SK-N-SH treated with all-trans-retinoic acid at 6 μM for 48 hours (cell line): Measurements from ENCODE around the gene ARL2.

Experiments
- ATAC-seq: fragments of 200-7000 bp; cut with Tn5 transposase; 3 replicates; pipeline ENCODE4 v1.9.1; 2020; ENCODE audit warnings: mild to moderate bottlenecking, moderate library complexity
- ARNTL ChIP-seq: fragments of 450-650 bp; formaldehyde crosslinking; IDR thresholded peaks from 2 replicates; pipeline ENCODE4 v1.5.0; 2020; ENCODE audit warnings: low read depth, mild to moderate bottlenecking, moderate library complexity, borderline replicate concordance
- BACH2 ChIP-seq: fragments of 250-450 bp; sonication (Bioruptor Pico); IDR thresholded peaks from 2 replicates; pipeline ENCODE4 v1.9.0; 2021; ENCODE audit warnings: mild to moderate bottlenecking, borderline replicate concordance
- CSDC2 ChIP-seq: fragments of 250-450 bp; sonication (Bioruptor Pico); IDR thresholded peaks from 2 replicates; pipeline ENCODE4 v1.5.0; 2020; ENCODE audit warnings: mild to moderate bottlenecking, moderate library complexity
- ESRRG ChIP-seq: fragments of 250-450 bp; sonication (Bioruptor Pico); IDR thresholded peaks from 2 replicates; pipeline ENCODE4 v1.6.1; 2021; ENCODE audit warnings: mild to moderate bottlenecking
- GLIS3 ChIP-seq: fragments of 250-450 bp; sonication (Bioruptor Pico); IDR thresholded peaks from 2 replicates; pipeline ENCODE4 v1.5.0; 2020; ENCODE audit warnings: mild to moderate bottlenecking, moderate library complexity
- ISL1 ChIP-seq: fragments of 250-450 bp; sonication (Bioruptor Pico); IDR thresholded peaks from 2 replicates; pipeline ENCODE4 v2.1.2; 2022; ENCODE audit warnings: mild to moderate bottlenecking, moderate library complexity
- OSR1 ChIP-seq: fragments of 250-450 bp; sonication (Bioruptor Pico); IDR thresholded peaks from 2 replicates; pipeline ENCODE4 v1.8.0; 2022; ENCODE audit warnings: moderate library complexity, mild to moderate bottlenecking, inconsistent platforms
- POU6F1 ChIP-seq: fragments of 250-450 bp; sonication (Bioruptor Pico); IDR thresholded peaks from 2 replicates; pipeline ENCODE4 v1.8.0; 2021; ENCODE audit warnings: low read depth, mild to moderate bottlenecking, moderate library complexity, borderline replicate concordance
- PPARA ChIP-seq: fragments of 250-450 bp; sonication (Bioruptor Pico); IDR thresholded peaks from 2 replicates; pipeline ENCODE4 v1.5.0; 2020; ENCODE audit warnings: mild to moderate bottlenecking, borderline replicate concordance
- RARB ChIP-seq: fragments of 250-450 bp; sonication (Bioruptor Pico); IDR thresholded peaks from 2 replicates; pipeline ENCODE4 v1.8.0; 2021; ENCODE audit warnings: mild to moderate bottlenecking, moderate library complexity
- SNAI2 ChIP-seq: fragments of 250-450 bp; sonication (Bioruptor Pico); IDR thresholded peaks from 2 replicates; pipeline ENCODE4 v1.5.0; 2020; ENCODE audit warnings: mild to moderate bottlenecking, moderate library complexity
- ZC3H10 ChIP-seq: fragments of 250-450 bp; sonication (Bioruptor Pico); IDR thresholded peaks from 2 replicates; pipeline ENCODE4 v1.5.1; 2021; ENCODE audit warnings: mild to moderate bottlenecking, moderate library complexity
- ZFP3 ChIP-seq: fragments of 250-450 bp; sonication (Bioruptor Pico); IDR thresholded peaks from 2 replicates; pipeline ENCODE4 v1.5.0; 2020; ENCODE audit warnings: mild to moderate bottlenecking, moderate library complexity
- ZFP30 ChIP-seq: fragments of 450-650 bp; formaldehyde crosslinking; IDR thresholded peaks from 2 replicates; pipeline ENCODE4 v1.5.0; 2022; ENCODE audit warnings: mild to moderate bottlenecking, moderate library complexity
- ZNF565 ChIP-seq: fragments of 450-650 bp; formaldehyde crosslinking; conservative IDR thresholded peaks from 2 replicates; pipeline ENCODE4 v1.5.0; 2020; ENCODE audit warnings: low read depth, mild to moderate bottlenecking, moderate library complexity
- ZNF70 ChIP-seq: fragments of 450-650 bp; formaldehyde crosslinking; IDR thresholded peaks from 2 replicates; pipeline ENCODE4 v1.5.0; 2020; ENCODE audit warnings: mild to moderate bottlenecking, moderate library complexity
- ZNF8 ChIP-seq: fragments of 450-650 bp; formaldehyde crosslinking; IDR thresholded peaks from 2 replicates; pipeline ENCODE4 v1.5.0; 2020; ENCODE audit warnings: mild to moderate bottlenecking, moderate library complexity
- TF ChIP-seq, protein P1 (sequence below): fragments of 250-450 bp; sonication (Bioruptor Pico); IDR thresholded peaks from 2 replicates; pipeline ENCODE4 v1.8.0; 2020; ENCODE audit warnings: mild to moderate bottlenecking, moderate library complexity, borderline replicate concordance
- TF ChIP-seq, protein P2 (sequence below): fragments of 250-450 bp; sonication (Bioruptor Pico); IDR thresholded peaks from 2 replicates; pipeline ENCODE4 v1.5.0; 2020; ENCODE audit warnings: mild to moderate bottlenecking, moderate library complexity

The ARL2 gene

DNA sequence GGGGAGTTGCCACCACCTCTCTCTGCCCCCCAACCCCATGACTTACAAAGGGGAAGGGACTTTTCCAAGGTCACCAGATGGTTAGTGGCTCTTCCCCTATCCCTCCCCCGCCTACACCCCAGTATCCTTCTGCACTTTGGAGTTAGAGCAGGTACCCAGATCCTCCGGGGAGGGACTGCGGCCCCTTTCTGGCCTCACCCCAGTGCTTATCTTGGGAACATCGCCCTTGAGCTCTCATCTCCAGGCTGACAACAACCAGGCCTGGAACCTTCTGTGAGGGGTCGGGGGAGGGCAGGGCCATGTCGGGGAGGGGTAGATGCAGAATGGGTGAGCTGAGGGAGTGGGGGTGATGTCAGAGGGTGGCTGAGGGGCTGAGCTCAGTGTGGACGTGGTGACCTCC, 51.9 kb downstream of the ARL2 start (continued):
- TF ChIP-seq, protein P1, sequence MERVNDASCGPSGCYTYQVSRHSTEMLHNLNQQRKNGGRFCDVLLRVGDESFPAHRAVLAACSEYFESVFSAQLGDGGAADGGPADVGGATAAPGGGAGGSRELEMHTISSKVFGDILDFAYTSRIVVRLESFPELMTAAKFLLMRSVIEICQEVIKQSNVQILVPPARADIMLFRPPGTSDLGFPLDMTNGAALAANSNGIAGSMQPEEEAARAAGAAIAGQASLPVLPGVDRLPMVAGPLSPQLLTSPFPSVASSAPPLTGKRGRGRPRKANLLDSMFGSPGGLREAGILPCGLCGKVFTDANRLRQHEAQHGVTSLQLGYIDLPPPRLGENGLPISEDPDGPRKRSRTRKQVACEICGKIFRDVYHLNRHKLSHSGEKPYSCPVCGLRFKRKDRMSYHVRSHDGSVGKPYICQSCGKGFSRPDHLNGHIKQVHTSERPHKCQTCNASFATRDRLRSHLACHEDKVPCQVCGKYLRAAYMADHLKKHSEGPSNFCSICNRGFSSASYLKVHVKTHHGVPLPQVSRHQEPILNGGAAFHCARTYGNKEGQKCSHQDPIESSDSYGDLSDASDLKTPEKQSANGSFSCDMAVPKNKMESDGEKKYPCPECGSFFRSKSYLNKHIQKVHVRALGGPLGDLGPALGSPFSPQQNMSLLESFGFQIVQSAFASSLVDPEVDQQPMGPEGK (CRISPR knock-in tag) = no peak
- TF ChIP-seq ISL1 (CRISPR knock-in tag) (no peak), PPARA (CRISPR knock-in tag) (no peak), OSR1 (CRISPR knock-in tag) (no peak), RARB (no peak)

DNA sequence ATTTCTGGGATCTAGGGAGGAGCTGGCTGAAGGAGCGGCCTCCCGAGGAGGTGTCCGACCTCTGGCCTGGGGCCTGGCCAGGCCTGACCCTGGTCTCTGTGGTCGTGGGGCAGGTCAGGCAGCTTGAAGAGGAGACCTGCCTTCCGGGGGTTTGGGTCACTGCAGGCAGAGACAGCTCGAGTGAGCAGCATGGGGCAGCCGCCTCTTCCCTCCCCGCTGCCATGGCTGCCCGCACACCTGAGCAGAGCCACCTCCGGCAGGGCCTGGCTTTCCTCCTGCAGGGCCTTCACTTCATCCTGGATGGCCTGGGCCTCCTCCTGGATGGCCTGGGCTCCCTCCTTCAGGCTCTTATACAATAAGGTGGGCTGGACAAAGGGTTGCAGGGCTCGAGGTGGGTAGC, 52.4 kb downstream of the ARL2 start:
- TF ChIP-seq ZNF565 = no peak
- TF ChIP-seq ARNTL = no peak
- TF ChIP-seq, protein P1 (CRISPR knock-in tag) = no peak
- TF ChIP-seq ZFP3 (CRISPR knock-in tag) = no peak
- TF ChIP-seq ZFP30 = no peak
- TF ChIP-seq CSDC2 (CRISPR knock-in tag) = no peak
- no peak for TF ChIP-seq ESRRG (CRISPR knock-in tag)
- no peak for TF ChIP-seq ZNF8
- TF ChIP-seq ZNF70 (CRISPR knock-in tag) = no peak
- TF ChIP-seq ZC3H10 (CRISPR knock-in tag) = no peak
- no peak for TF ChIP-seq ISL1 (CRISPR knock-in tag)
- TF ChIP-seq, all 23 proteins: peak for 0
- no peak for ATAC-seq

- no peak for ATAC-seq
- TF ChIP-seq CSDC2 (CRISPR knock-in tag) (no peak), ARNTL (no peak), OSR1 (CRISPR knock-in tag) (no peak), ZNF8 (no peak), SNAI2 (CRISPR knock-in tag) (no peak), ZFP3 (CRISPR knock-in tag) (no peak), ZFP30 (no peak), ESRRG (CRISPR knock-in tag) (no peak)
- TF ChIP-seq, protein P2, sequence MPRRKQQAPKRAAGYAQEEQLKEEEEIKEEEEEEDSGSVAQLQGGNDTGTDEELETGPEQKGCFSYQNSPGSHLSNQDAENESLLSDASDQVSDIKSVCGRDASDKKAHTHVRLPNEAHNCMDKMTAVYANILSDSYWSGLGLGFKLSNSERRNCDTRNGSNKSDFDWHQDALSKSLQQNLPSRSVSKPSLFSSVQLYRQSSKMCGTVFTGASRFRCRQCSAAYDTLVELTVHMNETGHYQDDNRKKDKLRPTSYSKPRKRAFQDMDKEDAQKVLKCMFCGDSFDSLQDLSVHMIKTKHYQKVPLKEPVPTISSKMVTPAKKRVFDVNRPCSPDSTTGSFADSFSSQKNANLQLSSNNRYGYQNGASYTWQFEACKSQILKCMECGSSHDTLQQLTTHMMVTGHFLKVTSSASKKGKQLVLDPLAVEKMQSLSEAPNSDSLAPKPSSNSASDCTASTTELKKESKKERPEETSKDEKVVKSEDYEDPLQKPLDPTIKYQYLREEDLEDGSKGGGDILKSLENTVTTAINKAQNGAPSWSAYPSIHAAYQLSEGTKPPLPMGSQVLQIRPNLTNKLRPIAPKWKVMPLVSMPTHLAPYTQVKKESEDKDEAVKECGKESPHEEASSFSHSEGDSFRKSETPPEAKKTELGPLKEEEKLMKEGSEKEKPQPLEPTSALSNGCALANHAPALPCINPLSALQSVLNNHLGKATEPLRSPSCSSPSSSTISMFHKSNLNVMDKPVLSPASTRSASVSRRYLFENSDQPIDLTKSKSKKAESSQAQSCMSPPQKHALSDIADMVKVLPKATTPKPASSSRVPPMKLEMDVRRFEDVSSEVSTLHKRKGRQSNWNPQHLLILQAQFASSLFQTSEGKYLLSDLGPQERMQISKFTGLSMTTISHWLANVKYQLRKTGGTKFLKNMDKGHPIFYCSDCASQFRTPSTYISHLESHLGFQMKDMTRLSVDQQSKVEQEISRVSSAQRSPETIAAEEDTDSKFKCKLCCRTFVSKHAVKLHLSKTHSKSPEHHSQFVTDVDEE (CRISPR knock-in tag) = no peak
- TF ChIP-seq, all 23 proteins: peak for 0
Observed at GRCh38 chr11:65066805-65067291, 52.9 kb downstream of the ARL2 start.

DNA sequence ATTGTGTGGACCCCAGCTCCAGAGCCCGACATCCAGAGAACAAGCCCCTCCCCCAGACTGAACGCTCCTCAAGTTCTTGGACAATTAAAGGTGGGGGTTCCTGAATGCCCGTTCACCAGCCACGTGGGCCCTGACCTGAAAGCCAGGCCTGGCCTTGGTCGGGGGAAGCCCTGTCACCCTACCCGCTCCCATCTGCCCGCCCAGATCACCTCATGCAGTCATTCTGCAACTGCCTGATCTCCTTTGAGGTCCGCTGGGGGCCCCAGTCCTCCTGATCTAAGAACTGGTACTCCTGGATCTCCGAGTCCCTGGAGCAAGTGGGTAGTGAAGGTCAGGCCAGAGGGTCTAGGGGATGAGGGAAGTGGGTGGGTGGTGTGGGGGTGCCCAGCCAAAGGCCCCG, 53.5 kb downstream of the ARL2 start:
- TF ChIP-seq, protein P2 (CRISPR knock-in tag) = no peak
- TF ChIP-seq ZC3H10 (CRISPR knock-in tag) (no peak), ZNF565 (no peak), SNAI2 (CRISPR knock-in tag) (no peak), ARNTL (no peak), ZNF8 (no peak), GLIS3 (CRISPR knock-in tag) (no peak), POU6F1 (CRISPR knock-in tag) (no peak), ISL1 (CRISPR knock-in tag) (no peak), CSDC2 (CRISPR knock-in tag) (no peak), PPARA (CRISPR knock-in tag) (no peak), BACH2 (CRISPR knock-in tag) (no peak)
- TF ChIP-seq, protein P1 (CRISPR knock-in tag) = no peak
- ATAC-seq = no peak
